ENCODE data around the gene GRAMD2A.

GRAMD2A gene

GRCh38 chr15:72154316-72154715, 43.3 kb downstream of the GRAMD2A start:
- Histone ChIP-seq H3K9me2 (replicated peaks; ENCODE audit: insufficient read depth, low read length) (no peaks in the 10 kb centered on the region), H3K27ac (ENCODE audit: low read depth, low read length) (no peak overlapping the region), H3F3A (ENCODE audit: insufficient read depth) (no peaks in the 10 kb centered on the region), H3K9ac (ENCODE audit: low read length) (no peak overlapping the region), H3K36me3 (ENCODE audit: low read length) (no peaks in the 10 kb centered on the region), H4K20me1 (ENCODE audit: low read depth, low read length) (no peaks in the 10 kb centered on the region), H3K4me3 (ENCODE audit: insufficient read depth, low read length, poor library complexity, severe bottlenecking) (no peak overlapping the region), H2AFZ (ENCODE audit: low read depth, low read length, severe bottlenecking) (no peak overlapping the region), H3K4me2 (ENCODE audit: low read depth, low read length, poor library complexity, severe bottlenecking) (no peak overlapping the region), H3K79me2 (ENCODE audit: insufficient read depth, low read length) (no peaks in the 10 kb centered on the region), H3K27me3 (ENCODE audit: low read length) (no peaks in the 10 kb centered on the region), H3K9me3 (ENCODE audit: insufficient read depth, low read length) (no peaks in the 10 kb centered on the region)
- no peak for TF ChIP-seq EZH2phosphoT487 (conservative IDR thresholded peaks at IDR 0.05; ENCODE audit: low read length)
- TF ChIP-seq CTCF (IDR thresholded peaks at IDR 0.05; ENCODE audit: insufficient read depth, low read length, poor library complexity, severe bottlenecking), result no peak

- H2AFZ ChIP-seq (ENCODE audit: low read depth, low read length, severe bottlenecking), result no peak overlapping the region
Measured at GRCh38 chr15:72153269-72154000, 44.2 kb downstream of the GRAMD2A start.

GRCh38 chr15:72147418-72147817, 50.2 kb downstream of the GRAMD2A start:
- Histone ChIP-seq H3K9me2 (replicated peaks; ENCODE audit: insufficient read depth, low read length) (no peaks in the 10 kb centered on the region), H3K27me3 (ENCODE audit: low read length) (no peaks in the 10 kb centered on the region)
- no peak for TF ChIP-seq CTCF (IDR thresholded peaks at IDR 0.05; ENCODE audit: insufficient read depth, low read length, poor library complexity, severe bottlenecking)
- TF ChIP-seq EZH2phosphoT487 (conservative IDR thresholded peaks at IDR 0.05; ENCODE audit: low read length), result no peak

More at GRCh38 chr15:72153269-72154000, 44.2 kb downstream of the GRAMD2A start:
- H3K79me2 ChIP-seq (ENCODE audit: insufficient read depth, low read length), result no peaks in the 10 kb centered on the region
- no peak overlapping the region for H3K4me2 ChIP-seq (ENCODE audit: low read depth, low read length, poor library complexity, severe bottlenecking)
- H3K27ac ChIP-seq (ENCODE audit: low read depth, low read length), result no peak overlapping the region
- TF ChIP-seq CTCF (IDR thresholded peaks at IDR 0.05; ENCODE audit: insufficient read depth, low read length, poor library complexity, severe bottlenecking), result no peak
- TF ChIP-seq EZH2phosphoT487 (conservative IDR thresholded peaks at IDR 0.05; ENCODE audit: low read length), result no peak
- no peak overlapping the region for H3K4me3 ChIP-seq (ENCODE audit: insufficient read depth, low read length, poor library complexity, severe bottlenecking)
- H3K9me2 ChIP-seq (replicated peaks; ENCODE audit: insufficient read depth, low read length), result no peaks in the 10 kb centered on the region
- no peaks in the 10 kb centered on the region for H3K36me3 ChIP-seq (ENCODE audit: low read length)
- no peaks in the 10 kb centered on the region for H3K27me3 ChIP-seq (ENCODE audit: low read length)
- no peak overlapping the region for H3K9ac ChIP-seq (ENCODE audit: low read length)
- no peaks in the 10 kb centered on the region for H3K9me3 ChIP-seq (ENCODE audit: insufficient read depth, low read length)
- H4K20me1 ChIP-seq (ENCODE audit: low read depth, low read length), result no peaks in the 10 kb centered on the region
- no peaks in the 10 kb centered on the region for H3F3A ChIP-seq (ENCODE audit: insufficient read depth)

More at GRCh38 chr15:72147418-72147817, 50.2 kb downstream of the GRAMD2A start:
- Histone ChIP-seq H3K9ac (ENCODE audit: low read length) (no peak overlapping the region), H3K27ac (ENCODE audit: low read depth, low read length) (no peak overlapping the region), H3K36me3 (ENCODE audit: low read length) (no peaks in the 10 kb centered on the region), H3K79me2 (ENCODE audit: insufficient read depth, low read length) (no peaks in the 10 kb centered on the region), H3F3A (ENCODE audit: insufficient read depth) (0 out of 2 replicates have a peak, but pooled peaks cover 3% of the 10 kb centered on the region), H3K4me3 (ENCODE audit: insufficient read depth, low read length, poor library complexity, severe bottlenecking) (no peak overlapping the region), H4K20me1 (ENCODE audit: low read depth, low read length) (no peaks in the 10 kb centered on the region), H2AFZ (ENCODE audit: low read depth, low read length, severe bottlenecking) (no peak overlapping the region), H3K9me3 (ENCODE audit: insufficient read depth, low read length) (no peaks in the 10 kb centered on the region), H3K4me2 (ENCODE audit: low read depth, low read length, poor library complexity, severe bottlenecking) (no peak overlapping the region)

All from SU-DHL-6 (cell line).